ENCODE data around the gene SLC30A9.

- no peak for TF ChIP-seq CTCF (IDR thresholded peaks at IDR 0.05; ENCODE audit: low read length)
- no peak for TF ChIP-seq EZH2 (optimal IDR thresholded peaks at IDR 0.05; ENCODE audit: low read depth, low read length)
- no peak for TF ChIP-seq EZH2phosphoT487 (IDR thresholded peaks at IDR 0.05; ENCODE audit: low read length)
Measured at GRCh38 chr4:42048394-42048793, 58.1 kb downstream of the SLC30A9 start.

Data from MM.1S (cell line).